ENCODE measurements around the gene TM4SF5. TPM values are rescaled to one million over a fixed set of nuclear protein-coding genes. Genes with fewer than 3 reads are reported as not detected.
A peak's percentile ranks its signal among the peaks of the same experiment; 100 is the strongest.

Gene TM4SF5
- total RNA-seq, 2 donors from 2014 or later, result not detected

DNA sequence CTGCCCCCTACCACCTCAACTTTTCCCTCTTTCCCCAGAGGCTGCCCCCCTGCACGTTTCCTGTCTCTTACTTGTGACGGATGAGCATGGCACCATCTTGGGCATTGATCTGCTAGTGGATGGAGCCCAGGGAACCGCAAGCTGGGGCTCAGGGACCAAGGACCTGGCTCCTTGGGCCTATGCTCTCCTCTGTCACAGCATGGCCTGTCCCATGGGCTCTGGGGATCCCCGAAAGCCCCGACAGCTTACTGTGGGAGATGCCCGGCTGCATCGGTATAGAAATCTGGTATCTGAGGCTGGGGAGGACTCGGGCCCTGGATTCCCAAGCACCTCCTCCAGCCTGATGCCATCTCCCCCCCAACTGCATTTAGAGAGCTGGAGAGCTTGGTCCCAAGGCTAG, 30.1 kb upstream of the TM4SF5 start:
- peaks cover 12% of the 10 kb centered on the region for H3K4me1 Mint-ChIP-seq
- no peak for ATAC-seq (replicated peaks)
- no peak overlapping the region for H3K27ac Mint-ChIP-seq
- no peak overlapping the region for H3K4me3 Mint-ChIP-seq
- H3K9me3 Mint-ChIP-seq, result no peaks in the 10 kb centered on the region
- H3K36me3 Mint-ChIP-seq (ENCODE audit: low read depth), result no peaks in the 10 kb centered on the region
- H3K27me3 Mint-ChIP-seq, result peaks cover 10% of the 10 kb centered on the region

- ATAC-seq (replicated peaks), result no peak
- H3K36me3 Mint-ChIP-seq (ENCODE audit: low read depth), result no peaks in the 10 kb centered on the region
- peaks cover 12% of the 10 kb centered on the region for H3K4me1 Mint-ChIP-seq
- H3K9me3 Mint-ChIP-seq, result no peaks in the 10 kb centered on the region
- no peak overlapping the region for H3K27ac Mint-ChIP-seq
- H3K27me3 Mint-ChIP-seq, result peaks cover 10% of the 10 kb centered on the region
- H3K4me3 Mint-ChIP-seq, result no peak overlapping the region
Measured at GRCh38 chr17:4742133-4742532, 29.6 kb upstream of the TM4SF5 start.

DNA sequence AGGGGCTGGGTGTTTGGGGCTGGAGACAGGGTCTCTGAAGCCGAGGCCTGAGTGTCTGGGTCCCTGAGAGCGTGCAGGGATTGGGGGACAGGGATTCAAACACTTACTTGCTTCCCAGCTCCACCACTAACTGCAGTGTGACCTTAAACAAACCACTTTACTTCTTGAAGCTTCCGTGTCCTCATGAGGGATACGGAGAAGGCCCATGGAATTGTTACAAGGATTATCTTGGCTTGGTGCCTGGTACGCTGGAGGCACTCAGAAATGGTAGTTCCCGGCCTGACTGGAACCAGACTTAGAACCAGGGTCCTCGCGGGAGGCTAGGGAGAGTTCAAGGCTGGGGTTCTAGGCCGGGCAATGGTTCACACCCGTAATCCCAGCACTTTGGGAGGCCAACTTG, 29.1 kb upstream of the TM4SF5 start:
- H3K4me1 Mint-ChIP-seq, result peaks cover 12% of the 10 kb centered on the region
- no peaks in the 10 kb centered on the region for H3K36me3 Mint-ChIP-seq (ENCODE audit: low read depth)
- no peaks in the 10 kb centered on the region for H3K9me3 Mint-ChIP-seq
- no peak for ATAC-seq (replicated peaks)
- no peak overlapping the region for H3K27ac Mint-ChIP-seq
- peaks cover 10% of the 10 kb centered on the region for H3K27me3 Mint-ChIP-seq
- no peak overlapping the region for H3K4me3 Mint-ChIP-seq

GRCh38 chr17:4743216-4743615, 28.5 kb upstream of the TM4SF5 start:
- Mint-ChIP-seq H3K27ac (no peak overlapping the region), H3K4me1 (peaks cover 17% of the 10 kb centered on the region), H3K27me3 (peaks cover 10% of the 10 kb centered on the region), H3K9me3 (no peaks in the 10 kb centered on the region), H3K4me3 (no peak overlapping the region), H3K36me3 (ENCODE audit: low read depth) (no peaks in the 10 kb centered on the region)
- no peak for ATAC-seq (replicated peaks)

GRCh38 chr17:4743898-4744297, 27.8 kb upstream of the TM4SF5 start:
- Mint-ChIP-seq H3K4me3 (no peak overlapping the region), H3K27me3 (peaks cover 10% of the 10 kb centered on the region), H3K27ac (no peak overlapping the region), H3K36me3 (ENCODE audit: low read depth) (no peaks in the 10 kb centered on the region), H3K9me3 (no peaks in the 10 kb centered on the region), H3K4me1 (peaks cover 13% of the 10 kb centered on the region)
- no peak for ATAC-seq (replicated peaks)

- ATAC-seq (replicated peaks), result no peak
- Mint-ChIP-seq H3K4me3 (no peak overlapping the region), H3K4me1 (peaks cover 10% of the 10 kb centered on the region), H3K36me3 (ENCODE audit: low read depth) (no peaks in the 10 kb centered on the region), H3K9me3 (no peaks in the 10 kb centered on the region), H3K27ac (no peak overlapping the region), H3K27me3 (peaks cover 7% of the 10 kb centered on the region)
Measured at GRCh38 chr17:4744999-4745969, 26.4 kb upstream of the TM4SF5 start.

- no peaks in the 10 kb centered on the region for H3K36me3 Mint-ChIP-seq (ENCODE audit: low read depth)
- peaks cover 6% of the 10 kb centered on the region for H3K4me1 Mint-ChIP-seq
- no peaks in the 10 kb centered on the region for H3K9me3 Mint-ChIP-seq
- ATAC-seq (replicated peaks), result peak; percentile 75
- H3K27ac Mint-ChIP-seq, result peak overlapping the region; percentile 22
- H3K27me3 Mint-ChIP-seq, result peaks cover 4% of the 10 kb centered on the region
- H3K4me3 Mint-ChIP-seq, result peak overlapping the region; percentile 63
Measured at GRCh38 chr17:4747847-4748246, 23.8 kb upstream of the TM4SF5 start.

DNA sequence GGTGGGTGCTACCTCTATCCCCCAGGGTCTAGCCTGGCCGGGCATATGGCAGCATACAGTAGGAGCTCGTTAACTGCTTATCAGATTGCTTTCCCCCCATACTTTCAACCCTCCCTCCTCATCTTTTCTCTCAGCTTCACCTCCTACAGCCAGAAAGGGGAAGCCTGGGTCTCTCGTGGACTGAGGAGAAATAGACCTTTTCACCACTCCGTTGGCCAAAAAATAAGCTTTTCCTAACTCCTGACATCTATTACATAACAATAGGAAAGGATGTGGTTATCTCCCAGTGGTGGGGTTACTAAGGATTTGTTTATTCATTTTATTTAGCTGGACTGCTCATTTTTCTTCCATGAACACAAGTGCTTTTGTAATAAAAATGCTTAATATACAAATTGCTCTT, 23.0 kb upstream of the TM4SF5 start:
- peaks cover 6% of the 10 kb centered on the region for H3K4me1 Mint-ChIP-seq
- no peak for ATAC-seq (replicated peaks)
- H3K27me3 Mint-ChIP-seq, result peaks cover 6% of the 10 kb centered on the region
- H3K36me3 Mint-ChIP-seq (ENCODE audit: low read depth), result no peaks in the 10 kb centered on the region
- no peak overlapping the region for H3K27ac Mint-ChIP-seq
- H3K4me3 Mint-ChIP-seq, result peak overlapping the region; percentile 63
- H3K9me3 Mint-ChIP-seq, result no peaks in the 10 kb centered on the region

DNA sequence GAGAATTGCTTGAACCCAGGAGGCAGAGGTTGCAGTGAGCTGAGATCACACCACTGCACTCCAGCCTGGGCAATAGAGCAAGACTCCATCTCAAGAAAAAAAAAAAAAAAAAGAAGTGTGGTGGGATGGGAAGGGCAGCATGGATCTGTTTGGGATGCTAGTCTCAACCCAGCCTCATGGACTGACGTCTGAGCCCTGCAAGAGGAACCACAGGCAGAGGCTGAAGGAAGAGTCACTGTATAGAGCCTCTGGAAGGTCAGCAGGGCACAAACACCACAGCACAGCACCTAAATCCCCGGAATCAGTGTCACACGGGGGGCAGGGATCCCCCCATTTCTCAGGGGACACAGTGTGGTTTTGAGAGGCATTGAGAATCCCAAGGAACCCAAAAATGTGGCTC, 21.1 kb upstream of the TM4SF5 start:
- Mint-ChIP-seq H3K27me3 (peaks cover 18% of the 10 kb centered on the region), H3K4me3 (no peak overlapping the region), H3K27ac (no peak overlapping the region), H3K4me1 (peaks cover 6% of the 10 kb centered on the region), H3K9me3 (no peaks in the 10 kb centered on the region), H3K36me3 (ENCODE audit: low read depth) (no peaks in the 10 kb centered on the region)
- ATAC-seq (replicated peaks), result no peak

- Mint-ChIP-seq H3K27ac (no peak overlapping the region), H3K27me3 (peaks cover 18% of the 10 kb centered on the region), H3K4me1 (peaks cover 6% of the 10 kb centered on the region), H3K36me3 (ENCODE audit: low read depth) (no peaks in the 10 kb centered on the region), H3K9me3 (no peaks in the 10 kb centered on the region), H3K4me3 (no peak overlapping the region)
- no peak for ATAC-seq (replicated peaks)
Measured at GRCh38 chr17:4751932-4752331, 19.8 kb upstream of the TM4SF5 start.

- no peak for ATAC-seq (replicated peaks)
- no peaks in the 10 kb centered on the region for H3K9me3 Mint-ChIP-seq
- no peak overlapping the region for H3K27ac Mint-ChIP-seq
- no peaks in the 10 kb centered on the region for H3K4me1 Mint-ChIP-seq
- no peak overlapping the region for H3K4me3 Mint-ChIP-seq
- H3K36me3 Mint-ChIP-seq (ENCODE audit: low read depth), result no peaks in the 10 kb centered on the region
- H3K27me3 Mint-ChIP-seq, result peaks cover 18% of the 10 kb centered on the region
Measured at GRCh38 chr17:4753392-4753791, 18.3 kb upstream of the TM4SF5 start.

DNA sequence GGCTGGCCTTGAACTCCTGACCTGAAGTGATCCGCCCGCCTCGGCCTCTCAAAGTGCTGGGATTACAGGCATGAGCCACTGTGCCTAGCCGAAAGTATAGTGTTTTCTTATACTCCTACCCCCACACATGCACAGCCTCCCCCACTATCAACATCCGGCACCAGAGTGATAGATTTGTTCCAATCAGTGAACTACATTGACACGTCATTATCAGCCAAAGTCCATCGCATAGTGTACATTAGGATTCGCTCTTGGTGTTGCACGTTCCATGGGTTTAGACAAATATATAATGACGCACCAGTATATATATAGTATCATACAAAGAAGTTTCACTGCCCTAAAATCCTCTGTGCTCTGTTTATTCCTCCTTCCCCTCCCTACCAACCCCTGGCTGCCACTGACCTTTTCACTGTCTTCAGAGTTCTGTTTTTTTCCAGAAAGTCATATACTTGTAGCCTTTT, 11.9 kb upstream of the TM4SF5 start:
- Mint-ChIP-seq H3K4me3 (no peak overlapping the region), H3K27ac (no peak overlapping the region), H3K9me3 (no peaks in the 10 kb centered on the region), H3K4me1 (no peaks in the 10 kb centered on the region), H3K27me3 (peaks cover 8% of the 10 kb centered on the region), H3K36me3 (ENCODE audit: low read depth) (no peaks in the 10 kb centered on the region)
- ATAC-seq (replicated peaks), result no peak

DNA sequence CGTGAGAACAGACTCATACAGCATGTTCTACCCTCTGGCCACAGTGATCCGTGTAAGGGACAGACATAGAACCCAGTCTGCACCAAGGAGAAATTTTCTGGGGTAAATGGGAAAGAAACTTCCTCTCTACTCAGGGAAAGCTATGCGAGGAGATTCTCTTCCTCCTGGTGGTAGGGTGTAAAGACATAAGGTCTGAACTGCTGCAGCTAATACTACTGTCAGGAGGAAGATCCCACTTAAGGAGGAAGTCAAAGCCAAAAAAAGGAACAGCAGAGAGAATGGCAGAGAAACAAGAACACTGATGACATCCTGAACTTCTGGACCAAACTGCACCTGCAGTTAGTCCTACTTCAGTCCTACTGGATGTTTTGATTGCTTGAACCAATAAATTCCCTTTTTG, 7.1 kb upstream of the TM4SF5 start:
- Mint-ChIP-seq H3K4me3 (no peak overlapping the region), H3K27me3 (peaks cover 4% of the 10 kb centered on the region), H3K36me3 (ENCODE audit: low read depth) (no peaks in the 10 kb centered on the region), H3K4me1 (no peaks in the 10 kb centered on the region), H3K27ac (no peak overlapping the region), H3K9me3 (no peaks in the 10 kb centered on the region)
- no peak for ATAC-seq (replicated peaks)

- no peaks in the 10 kb centered on the region for H3K36me3 Mint-ChIP-seq (ENCODE audit: low read depth)
- H3K27ac Mint-ChIP-seq, result no peak overlapping the region
- H3K4me1 Mint-ChIP-seq, result no peaks in the 10 kb centered on the region
- H3K4me3 Mint-ChIP-seq, result no peak overlapping the region
- no peaks in the 10 kb centered on the region for H3K9me3 Mint-ChIP-seq
- H3K27me3 Mint-ChIP-seq, result peaks cover 4% of the 10 kb centered on the region
- no peak for ATAC-seq (replicated peaks)
Measured at GRCh38 chr17:4766201-4766600, 5.5 kb upstream of the TM4SF5 start.

DNA sequence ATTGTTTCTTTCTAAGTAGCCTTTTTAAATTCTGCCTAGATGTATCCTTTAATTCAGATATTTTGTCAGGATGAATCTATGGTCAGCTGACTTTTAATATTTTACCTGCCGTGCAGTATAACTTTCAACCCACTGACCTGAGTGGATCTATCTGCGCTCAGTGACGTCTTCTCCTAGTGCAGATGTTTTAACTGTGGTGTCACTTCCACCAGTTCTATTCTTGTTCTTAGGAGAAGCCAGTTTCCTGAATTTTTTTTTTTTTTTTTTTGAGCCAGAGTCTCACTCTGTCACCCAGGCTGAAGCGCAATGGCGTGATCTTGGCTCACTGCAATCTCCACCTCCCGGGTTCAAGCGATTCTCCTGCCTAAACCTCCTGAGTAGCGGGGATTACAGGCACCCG, 5.0 kb upstream of the TM4SF5 start:
- Mint-ChIP-seq H3K9me3 (no peaks in the 10 kb centered on the region), H3K36me3 (ENCODE audit: low read depth) (no peaks in the 10 kb centered on the region), H3K4me1 (peaks cover 3% of the 10 kb centered on the region), H3K4me3 (no peak overlapping the region), H3K27ac (no peak overlapping the region), H3K27me3 (peaks cover 6% of the 10 kb centered on the region)
- no peak for ATAC-seq (replicated peaks)

All from activated T-helper 17 cell treated with anti-CD3 and anti-CD28 coated beads, Interleukin-2, amount 50 U/mL, for 72 hours (primary cell).